SKM-1 treated with dmso at 0.1 percent for 144 hours (cell line): ENCODE measurements around the gene HELZ.
"Not testable (repeated sequence)": the region's sequence is repeated elsewhere in the genome, so short reads cannot be mapped to it uniquely, and the experiment has no call there.

Source experiments
- DNase-seq: peaks from one replicate; lab custom pipeline; 2025; ENCODE audit not compliant: unreplicated experiment; lab: John Stamatoyannopoulos, UW

The HELZ gene

DNA sequence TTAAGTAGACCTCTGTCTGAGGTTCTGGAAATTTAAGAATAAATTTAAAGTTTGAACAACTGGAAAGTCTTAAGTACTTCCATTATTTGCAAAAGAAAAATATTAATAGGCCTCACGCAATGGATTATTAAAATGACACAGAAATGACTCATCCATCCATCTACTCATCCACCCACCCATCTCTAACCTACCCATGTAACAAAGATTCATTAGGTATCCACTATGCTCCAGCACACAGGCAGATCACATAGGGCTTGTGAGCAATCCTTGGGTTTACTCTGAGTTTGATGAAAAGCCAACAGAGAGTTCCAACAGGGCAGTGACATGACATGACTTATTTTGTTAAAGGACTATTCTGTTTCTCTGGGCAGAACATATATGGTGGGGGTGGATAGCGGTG, 93.3 kb downstream of the HELZ start:
- DNase-seq: no peak

DNA sequence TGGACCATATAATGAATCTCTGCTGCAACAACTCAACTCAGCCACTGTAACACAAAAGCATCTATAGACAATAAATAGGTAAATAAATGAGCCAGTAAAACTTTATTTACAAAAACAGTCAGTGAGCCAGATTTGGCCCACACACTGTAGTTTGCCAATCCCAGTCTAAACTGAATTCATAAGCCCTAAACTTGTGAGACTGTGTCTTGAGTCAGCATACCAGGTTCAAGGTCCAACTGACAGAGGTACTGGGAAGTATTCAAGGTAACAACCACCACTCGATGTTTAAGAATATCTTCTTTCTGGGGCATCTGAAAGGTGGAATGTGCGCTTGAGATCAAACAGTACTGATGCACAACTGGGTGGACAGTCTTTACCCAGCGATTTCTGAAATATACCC, 94.2 kb downstream of the HELZ start:
- DNase-seq: no peak

DNA sequence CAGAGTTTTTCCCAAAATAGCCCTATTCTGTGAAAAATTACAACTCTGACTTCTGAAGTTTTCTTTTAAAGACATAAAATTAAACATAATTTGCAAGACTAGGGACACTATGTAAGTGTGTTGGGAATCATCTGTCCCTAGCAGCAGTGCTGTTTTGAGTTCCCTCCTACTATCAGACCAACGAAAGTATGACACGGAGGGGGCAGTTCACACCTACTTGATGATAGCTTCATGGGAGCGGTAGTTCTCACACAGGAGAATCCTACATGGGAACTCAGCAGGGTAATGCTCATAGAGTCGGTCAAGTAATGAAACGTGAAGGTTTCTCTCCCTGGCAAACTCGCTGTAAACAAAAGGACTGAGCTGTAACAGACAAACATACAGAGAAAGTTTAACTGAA, 96.6 kb downstream of the HELZ start:
- no peak for DNase-seq

DNA sequence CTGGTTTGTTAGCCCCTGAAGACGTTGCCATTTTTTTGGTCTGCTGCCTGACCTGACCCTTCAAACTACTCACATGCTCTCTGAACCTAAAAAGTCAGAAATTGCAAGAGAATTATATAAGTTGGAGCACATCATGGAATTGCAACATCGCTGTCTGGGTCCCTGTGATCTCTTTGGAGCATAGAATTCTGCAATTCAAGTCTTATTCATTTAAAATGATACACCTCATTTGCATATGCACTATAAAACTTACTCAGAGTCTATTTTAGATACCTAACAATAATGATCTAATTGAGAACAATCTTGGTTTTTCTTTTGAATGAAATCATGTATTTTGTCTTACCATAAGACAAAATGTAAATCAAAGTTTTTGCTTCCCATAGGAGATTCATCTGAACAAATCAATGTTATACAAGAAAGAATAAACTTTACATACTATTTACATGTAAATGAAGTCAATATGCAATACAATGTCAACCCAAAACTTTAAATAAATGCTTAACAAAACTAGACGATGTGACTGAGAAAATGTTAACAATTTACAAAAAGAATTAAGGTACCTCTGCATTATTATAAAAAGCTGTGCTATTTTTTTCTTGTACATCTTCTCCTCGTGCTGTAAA, 99.7 kb downstream of the HELZ start:
- no peak for DNase-seq

DNA sequence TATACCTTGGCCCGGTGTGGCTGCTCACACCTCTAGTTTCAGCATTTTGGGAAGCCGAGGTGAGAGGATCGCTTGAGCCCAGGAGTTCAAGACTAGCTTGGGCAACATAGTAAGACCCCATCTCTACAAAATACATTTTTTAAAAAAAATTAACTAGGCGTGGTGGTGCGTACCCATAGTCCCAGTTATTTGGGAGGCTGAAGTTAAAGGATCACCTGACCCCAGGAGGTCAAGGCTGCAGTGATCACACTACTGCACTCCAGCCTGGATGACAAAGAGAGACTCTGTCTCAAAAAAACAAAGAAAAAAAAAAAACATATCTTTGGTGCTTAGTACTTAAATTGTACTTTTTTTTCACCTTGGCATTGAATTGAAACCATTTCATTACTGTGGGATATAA, 101.7 kb downstream of the HELZ start:
- DNase-seq: no peak

DNA sequence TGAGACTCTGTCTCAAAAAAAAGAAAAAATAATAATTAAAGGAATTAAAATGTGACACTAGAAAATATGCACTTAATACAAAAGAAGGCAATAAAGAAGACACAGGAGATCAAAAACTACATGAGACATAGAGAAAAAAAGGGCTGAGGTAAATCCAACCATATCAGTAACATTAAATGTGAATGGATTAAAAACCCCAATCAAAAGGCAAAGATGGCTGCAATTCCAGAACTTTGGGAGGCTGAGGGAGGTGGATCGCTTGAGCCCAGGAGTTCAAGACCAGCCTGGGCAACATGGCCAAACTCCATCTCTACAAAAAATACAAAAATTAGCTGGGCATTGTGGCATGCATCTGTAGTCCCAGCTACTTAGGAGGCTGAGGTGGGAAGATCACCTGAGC, 103.0 kb downstream of the HELZ start:
- DNase-seq: not testable (repeated sequence)

DNA sequence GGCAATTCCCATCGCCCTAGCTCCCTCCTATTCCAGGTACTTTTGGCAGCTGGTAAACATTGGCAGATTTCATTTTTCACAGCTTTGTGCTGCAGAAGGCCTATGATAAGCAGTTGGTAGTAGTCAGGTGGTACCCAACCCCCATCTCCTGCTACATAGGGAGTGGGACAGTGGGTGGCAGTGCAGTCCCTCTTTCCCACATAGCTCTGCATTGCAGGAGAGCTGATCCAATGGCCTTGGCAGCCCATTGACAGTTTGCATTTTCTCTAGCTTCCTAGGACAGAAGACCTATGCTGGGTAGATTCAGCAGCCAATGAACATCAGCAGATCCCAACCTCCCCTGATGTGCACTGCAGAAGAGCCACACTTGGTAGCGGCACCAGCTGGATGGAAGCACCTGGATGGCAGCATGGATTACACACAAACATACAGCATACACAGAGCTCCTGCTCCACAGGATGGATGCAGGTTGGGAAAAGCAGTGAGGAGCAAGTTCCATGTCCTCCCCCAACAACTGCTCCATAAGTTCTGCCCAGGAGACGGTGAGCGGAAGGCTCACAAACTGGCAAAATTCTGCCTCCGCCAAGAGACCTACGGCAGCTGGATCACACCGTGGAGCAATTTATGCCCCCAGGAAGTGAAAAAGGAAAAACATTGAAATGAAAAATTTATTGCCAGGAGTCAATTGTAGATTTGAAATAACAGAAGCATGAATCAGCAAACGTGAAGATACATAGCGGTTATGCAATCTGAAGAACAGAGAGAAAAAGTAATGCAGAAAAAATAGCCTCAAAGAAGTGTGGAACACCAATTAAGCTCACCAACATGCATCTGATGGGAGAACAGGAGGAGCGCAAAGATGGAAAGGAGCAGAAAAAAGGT, 105.0 kb downstream of the HELZ start:
- DNase-seq: no peak

DNA sequence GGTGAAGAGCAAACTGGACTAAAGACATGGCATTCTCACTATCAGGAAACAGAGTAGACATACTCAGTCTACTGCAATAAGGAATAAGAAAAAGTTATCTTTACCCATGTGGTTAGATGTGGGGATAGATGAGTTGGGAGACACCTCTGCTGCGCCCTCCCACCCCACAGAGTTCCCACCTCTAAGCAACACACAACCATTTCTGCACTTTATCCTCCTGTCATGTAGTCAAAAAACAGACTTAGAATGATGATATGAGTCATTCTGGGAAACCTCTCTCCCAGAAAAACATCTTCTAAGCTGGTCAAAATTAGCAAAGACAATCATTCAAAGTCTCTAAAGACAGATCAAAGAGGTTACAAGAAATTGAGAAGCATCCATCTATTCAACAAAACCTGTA, 105.7 kb downstream of the HELZ start:
- DNase-seq: no peak

DNA sequence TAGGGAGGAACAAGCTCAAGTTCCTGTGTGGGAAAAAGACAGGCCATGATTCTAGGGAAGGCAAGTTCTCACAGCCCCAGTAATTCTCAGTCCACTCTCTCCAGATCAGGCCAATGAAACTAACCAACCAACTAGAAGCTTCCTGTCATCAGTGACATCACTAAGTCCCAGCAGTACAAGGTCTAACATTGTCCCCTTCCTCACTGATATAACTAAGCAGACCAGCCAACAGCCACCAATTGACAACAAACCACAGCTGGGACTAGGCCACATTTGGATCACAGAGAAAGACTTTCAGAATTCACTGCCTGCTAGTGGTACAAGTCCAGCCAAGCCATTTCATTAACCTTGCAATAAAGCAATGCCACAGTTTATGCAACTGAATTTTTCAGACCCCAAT, 106.6 kb downstream of the HELZ start:
- no peak for DNase-seq

DNA sequence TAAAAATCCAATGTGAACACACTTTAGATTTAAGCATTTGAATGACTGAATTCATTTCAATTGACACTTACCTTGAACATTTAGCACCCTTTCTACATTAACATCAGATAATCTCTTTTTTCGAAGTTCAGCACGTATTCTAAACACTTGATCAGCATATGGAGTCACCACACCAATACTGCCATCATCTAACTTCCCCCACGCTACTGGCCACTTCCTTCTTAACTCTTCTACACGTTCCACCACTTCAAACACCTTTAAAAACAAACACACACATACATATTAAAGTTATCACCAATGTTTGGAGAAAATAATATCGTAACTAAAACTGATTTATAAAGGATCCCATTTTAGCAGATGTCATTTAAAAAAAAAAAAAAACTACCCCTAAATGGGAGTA, 107.1 kb downstream of the HELZ start:
- DNase-seq: no peak

DNA sequence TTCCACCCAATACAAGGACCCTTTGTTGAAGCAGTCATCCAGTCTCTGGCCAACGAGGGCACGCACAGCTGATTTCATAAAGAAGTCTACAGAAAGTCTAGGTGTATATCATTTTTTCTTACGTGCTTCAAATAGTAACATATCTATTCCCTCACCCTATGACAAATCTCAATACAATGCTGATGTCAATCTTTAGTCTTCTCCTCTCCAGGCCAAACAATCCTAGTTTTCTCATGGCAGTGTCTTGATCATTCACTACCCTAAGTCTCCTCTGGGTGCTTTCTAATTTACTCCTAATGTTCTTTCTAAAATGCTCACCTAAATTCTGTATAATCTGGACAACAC, 108.0 kb downstream of the HELZ start:
- no peak for DNase-seq

DNA sequence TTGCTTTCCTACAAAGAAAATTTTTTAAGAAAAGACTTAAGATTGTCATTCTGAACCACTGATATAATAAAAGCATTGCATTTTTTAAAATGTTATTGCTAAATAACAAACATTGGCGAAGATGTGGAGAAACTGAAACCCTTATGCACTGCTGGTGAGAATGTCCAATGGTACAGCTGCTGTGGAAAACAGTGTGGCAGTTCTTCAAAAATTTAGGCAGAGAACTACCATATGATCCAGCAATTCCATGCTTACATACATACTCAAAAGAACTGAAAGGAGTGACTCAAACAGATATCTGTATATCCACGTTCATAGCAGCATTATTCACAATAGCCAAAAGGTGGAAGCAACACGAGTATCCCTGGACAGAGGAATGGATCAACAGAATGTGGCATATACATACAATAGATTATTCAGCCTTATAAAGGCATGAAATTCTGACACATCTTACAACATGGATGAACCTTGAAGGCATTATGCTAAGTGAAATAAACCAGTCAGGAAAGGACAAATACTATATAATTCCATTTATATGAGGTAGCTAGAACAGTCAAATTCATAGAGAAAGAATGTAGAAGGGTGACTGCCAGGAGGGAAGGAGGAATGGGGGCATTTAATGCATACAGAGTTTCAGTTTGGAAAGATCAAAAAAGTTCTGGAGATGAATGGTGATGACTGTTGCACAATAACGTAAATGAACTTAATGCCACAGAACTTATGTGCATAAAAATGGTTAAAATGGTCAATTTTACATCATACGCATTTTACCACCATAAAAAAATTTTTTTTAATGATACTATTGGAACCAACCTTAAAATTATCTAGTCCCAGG, 108.6 kb downstream of the HELZ start:
- no peak for DNase-seq

DNA sequence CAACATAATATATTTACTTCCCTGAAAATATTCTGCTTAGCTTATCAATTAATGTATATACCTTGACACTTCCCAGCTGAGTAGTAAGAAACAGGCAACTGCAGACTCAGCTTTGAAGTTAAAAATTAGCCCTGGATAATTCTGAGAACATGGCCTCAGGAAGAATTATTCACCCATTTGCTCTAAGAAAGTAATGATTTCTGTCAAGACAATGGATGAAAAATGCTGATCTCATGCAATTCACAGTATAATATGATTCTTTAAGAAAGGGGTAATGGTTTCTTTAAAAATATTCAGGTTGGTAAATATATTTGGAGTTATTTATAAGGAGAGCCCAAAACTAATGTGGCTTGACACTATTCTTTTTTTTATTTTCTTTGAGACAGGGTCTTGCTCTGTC, 111.8 kb downstream of the HELZ start:
- no peak for DNase-seq

DNA sequence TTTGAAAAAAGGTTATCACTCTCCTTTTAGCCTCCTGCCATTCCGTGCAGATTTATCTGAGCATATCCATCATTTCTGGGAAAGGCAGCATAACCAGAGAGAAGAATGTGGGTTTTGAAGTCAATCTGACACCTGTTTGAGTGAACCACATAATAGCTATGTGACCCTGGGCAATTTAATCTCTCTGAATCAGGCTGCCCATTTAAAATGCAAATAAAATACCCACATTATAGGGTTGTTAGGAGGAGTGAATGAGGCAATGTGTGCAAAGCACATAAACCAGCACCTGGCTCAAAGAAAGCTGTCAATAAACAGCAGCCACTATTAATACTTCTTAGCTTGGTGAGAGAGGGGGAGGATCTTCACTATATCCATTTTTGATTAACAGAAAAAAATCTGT, 112.6 kb downstream of the HELZ start:
- DNase-seq: no peak

DNA sequence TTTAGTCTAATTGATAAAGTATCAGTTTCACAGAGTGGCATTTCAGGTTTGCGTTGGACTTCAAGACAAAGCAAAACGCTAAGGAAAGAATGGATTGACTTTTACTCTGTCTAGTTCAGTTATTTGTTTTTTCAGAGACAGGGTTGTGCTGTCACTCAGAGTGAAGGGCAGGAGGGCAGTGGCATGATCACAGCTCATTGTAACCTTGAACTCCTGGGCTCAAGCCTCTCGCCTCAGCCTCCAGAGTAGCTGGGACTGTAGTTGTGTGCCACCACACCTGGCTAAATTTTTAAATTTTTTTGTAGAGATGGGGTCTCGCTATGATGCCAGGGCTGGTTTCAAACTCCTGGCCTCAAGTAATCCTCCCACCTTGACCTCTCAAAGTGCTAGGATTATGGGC, 114.2 kb downstream of the HELZ start:
- no peak for DNase-seq

DNA sequence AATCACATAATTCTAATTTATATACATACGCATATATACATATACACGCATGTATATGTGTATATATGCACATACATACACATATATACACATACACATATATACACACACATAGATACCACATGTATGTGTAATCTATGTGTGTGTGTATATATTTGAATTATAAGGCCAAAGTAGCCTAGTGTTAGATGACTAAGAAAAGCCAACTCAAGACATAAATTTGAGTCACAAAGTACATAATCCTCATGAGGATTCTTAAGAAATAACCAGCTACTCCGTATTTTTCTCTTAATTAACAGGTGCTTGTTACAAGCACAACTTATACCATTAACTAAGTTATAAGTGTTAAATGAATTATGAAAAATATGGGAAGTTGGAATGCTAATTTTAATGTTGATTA, 115.7 kb downstream of the HELZ start:
- DNase-seq: no peak

DNA sequence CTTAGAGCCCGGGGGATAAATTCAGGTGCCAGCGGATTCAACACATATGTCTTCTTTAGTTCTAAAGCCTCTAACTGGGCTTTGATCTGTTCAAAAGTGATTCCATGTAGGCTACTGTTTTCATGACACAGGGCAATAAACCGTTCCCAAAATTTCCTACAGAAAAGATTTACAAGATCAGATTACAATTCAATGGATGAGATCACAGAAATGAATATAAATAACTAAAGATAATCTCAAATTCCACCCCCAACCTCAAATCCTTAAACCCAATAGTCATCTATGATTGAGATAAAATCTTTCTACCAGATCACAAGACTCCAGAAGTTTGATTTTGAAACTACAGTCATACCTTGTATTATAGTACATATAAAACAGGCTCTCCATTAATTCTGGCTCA, 116.3 kb downstream of the HELZ start:
- no peak for DNase-seq

DNA sequence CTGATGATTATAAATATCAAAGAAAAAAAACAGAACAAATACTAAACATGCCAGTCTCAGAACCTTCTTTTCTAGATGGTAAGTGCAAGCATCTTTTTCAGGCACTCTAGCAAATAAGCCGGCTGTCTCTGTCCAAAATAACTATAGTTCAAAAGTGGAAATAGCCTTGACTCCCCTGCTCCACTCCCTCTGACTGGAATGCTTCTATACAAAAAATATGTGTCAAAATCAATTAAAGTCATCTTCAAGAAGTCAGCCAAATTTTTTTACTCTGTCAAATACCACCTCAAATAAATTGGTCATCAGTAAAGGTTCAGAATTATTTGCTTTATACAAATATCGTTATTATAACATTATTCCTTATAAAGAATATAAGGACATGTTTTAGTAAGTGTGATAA, 117.1 kb downstream of the HELZ start:
- no peak for DNase-seq

DNA sequence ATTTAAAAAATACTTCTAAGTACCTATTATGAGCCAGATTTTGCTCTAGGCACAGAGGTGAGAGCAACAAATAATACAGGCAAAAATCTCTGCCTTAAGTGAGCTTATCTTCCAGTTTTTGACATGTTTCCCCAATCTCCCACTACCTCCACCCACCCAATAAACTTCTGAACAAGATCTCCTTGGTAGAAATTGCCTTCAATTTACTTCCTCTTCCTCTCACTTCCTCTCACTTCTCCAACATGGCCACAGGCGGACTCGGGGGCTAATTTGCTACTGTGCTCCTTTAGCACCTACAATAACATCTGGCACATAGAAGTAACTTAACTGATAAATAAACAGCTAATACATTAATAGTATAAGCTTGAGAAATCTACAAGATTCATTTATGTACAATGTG, 118.0 kb downstream of the HELZ start:
- peak; percentile 33 for DNase-seq

DNA sequence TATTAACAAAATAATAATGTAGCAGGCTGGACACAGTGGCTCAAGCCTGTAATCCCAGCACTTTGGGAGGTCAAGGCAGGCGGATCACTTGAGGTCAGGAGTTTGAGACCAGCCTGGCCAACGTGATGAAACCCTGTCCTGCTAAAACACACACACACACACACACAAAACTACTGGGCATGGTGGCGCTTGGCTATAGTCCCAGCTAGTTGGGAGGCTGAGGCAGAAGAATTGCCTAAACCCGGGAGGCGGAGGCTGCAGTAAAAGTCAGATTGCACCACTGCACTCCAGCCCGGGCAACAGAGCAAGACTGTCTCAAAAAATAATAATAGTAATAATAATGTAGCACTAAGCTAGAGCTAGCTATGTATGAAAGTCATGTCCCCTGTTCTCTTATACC, 118.5 kb downstream of the HELZ start:
- DNase-seq: not testable (repeated sequence)

DNA sequence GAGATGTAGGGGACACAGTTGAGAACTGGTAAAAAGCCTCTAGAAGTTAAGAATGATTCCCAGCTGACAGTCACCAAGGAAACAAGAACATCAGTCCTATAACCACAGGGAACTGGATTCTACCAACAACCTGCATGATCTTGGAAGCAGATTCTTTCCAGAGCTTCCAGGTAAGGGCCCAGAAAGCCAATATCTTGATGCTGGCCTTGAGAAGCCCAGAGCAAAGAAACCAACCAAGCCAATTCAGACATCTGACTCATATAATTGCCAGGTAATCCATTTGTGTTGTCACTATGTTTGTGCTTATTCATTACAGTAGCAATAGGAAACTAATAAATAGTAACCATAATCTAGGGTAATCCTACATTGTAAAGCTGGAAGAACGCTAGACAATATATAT, 119.1 kb downstream of the HELZ start:
- no peak for DNase-seq

DNA sequence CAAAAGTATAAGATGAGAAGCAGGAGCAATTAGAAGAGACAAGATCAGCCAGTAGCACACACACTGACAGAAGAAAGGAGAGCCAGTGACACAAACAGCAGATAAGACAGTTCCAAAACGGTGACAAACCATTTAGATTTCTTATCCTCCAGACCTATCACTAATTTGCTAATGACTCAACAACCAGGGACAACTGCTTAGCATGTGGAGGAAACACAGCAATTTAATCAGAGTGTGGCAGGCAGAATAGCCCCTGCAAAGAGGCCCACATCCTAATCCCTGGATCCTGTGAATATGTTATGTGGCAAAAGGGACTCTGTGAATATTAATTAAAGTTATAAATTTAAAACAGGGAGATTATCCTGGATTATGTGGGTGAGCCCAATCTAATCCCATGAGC, 119.6 kb downstream of the HELZ start:
- DNase-seq: no peak
